IMR-90 (cell line): ENCODE data around the gene GALNT9. TPM values are rescaled to one million over a fixed set of nuclear protein-coding genes. Genes with fewer than 3 reads are reported as not detected.

Experiments used
- ATAC-seq: fragments of 200-7000 bp; cut with Tn5 transposase; 2 replicates; pipeline ENCODE4 v1.9.1; 2020; ENCODE audit warnings: low read depth, mild to moderate bottlenecking, moderate library complexity
- BruUV-seq: library from RNA; stranded (reverse); fragments of 400-500 nt; replicated peaks from 2 replicates; lab custom pipeline; 2021; lab: Mats Ljungman, UMichigan
- CTCF ChIA-PET: fragments of 300-600 bp; formaldehyde crosslinking; extraction: SDS; loops from one replicate; lab custom pipeline; 2021; ENCODE audit warnings: antibody characterized with exemption; lab: Yijun Ruan, JAX
- POLR2A ChIA-PET: fragments of 300-600 bp; sonication (Branson Sonifier 250); formaldehyde crosslinking; loops from one replicate; lab custom pipeline; 2022; ENCODE audit warnings: antibody characterized with exemption; ENCODE audit not compliant: unreplicated experiment; lab: Charles Lee
- DNase-seq: peaks from one replicate; pipeline ENCODE4 v3.0.0; 2013
- H2AFZ ChIP-seq: replicated peaks from 2 replicates; pipeline ENCODE3; 2013; ENCODE audit warnings: low read length, mild to moderate bottlenecking; ENCODE audit not compliant: poor library complexity
- H2AK5ac ChIP-seq: 2 replicates; pipeline ENCODE4 v1.6.1; 2013; ENCODE audit warnings: low read depth, low read length, inconsistent platforms
- H2AK9ac ChIP-seq: replicated peaks from 2 replicates; pipeline ENCODE3; 2013; ENCODE audit warnings: mild to moderate bottlenecking, low read depth, low read length, moderate library complexity; ENCODE audit not compliant: poor library complexity
- H2BK120ac ChIP-seq: 2 replicates; pipeline ENCODE4 v1.6.1; 2013; ENCODE audit warnings: low read depth, low read length, inconsistent platforms
- H2BK15ac ChIP-seq: 3 replicates; pipeline ENCODE4 v1.6.1; 2013; ENCODE audit warnings: low read depth, low read length, inconsistent platforms
- H2BK20ac ChIP-seq: 2 replicates; pipeline ENCODE4 v1.6.1; 2013; ENCODE audit warnings: low read depth, mild to moderate bottlenecking, inconsistent platforms, low read length, moderate library complexity
- H2BK5ac ChIP-seq: 2 replicates; pipeline ENCODE4 v1.6.1; 2013; ENCODE audit warnings: mild to moderate bottlenecking, low read depth, low read length, inconsistent platforms; ENCODE audit not compliant: poor library complexity, severe bottlenecking
- H3K14ac ChIP-seq: replicated peaks from 2 replicates; pipeline ENCODE4 v1.6.1; 2013; ENCODE audit warnings: low read depth, low read length, inconsistent platforms
- H3K18ac ChIP-seq: 2 replicates; pipeline ENCODE4 v1.6.1; 2013; ENCODE audit warnings: low read depth, low read length, control low read depth
- H3K23ac ChIP-seq: 2 replicates; pipeline ENCODE4 v1.6.1; 2013; ENCODE audit warnings: low read depth, low read length, inconsistent platforms
- H3K27ac ChIP-seq: 2 replicates; pipeline ENCODE4 v1.5.1; 2013; ENCODE audit warnings: mild to moderate bottlenecking, control low read depth, low read length; ENCODE audit not compliant: insufficient read depth
- H3K27me3 ChIP-seq: 2 replicates; pipeline ENCODE4 v1.6.1; 2013; ENCODE audit warnings: low read length; ENCODE audit not compliant: control insufficient read depth, insufficient read depth
- H3K36me3 ChIP-seq: 2 replicates; pipeline ENCODE4 v1.6.1; 2013; ENCODE audit warnings: low read length, mixed read lengths; ENCODE audit not compliant: control insufficient read depth, insufficient read depth
- H3K4ac ChIP-seq: 2 replicates; pipeline ENCODE4 v1.6.1; 2013; ENCODE audit warnings: low read depth, low read length, inconsistent platforms
- H3K4me1 ChIP-seq: 2 replicates; pipeline ENCODE4 v1.6.1; 2013; ENCODE audit warnings: low read length, mixed read lengths; ENCODE audit not compliant: control insufficient read depth, insufficient read depth
- H3K4me2 ChIP-seq: 2 replicates; pipeline ENCODE4 v1.6.1; 2013; ENCODE audit warnings: low read depth, mild to moderate bottlenecking, control low read depth, low read length, moderate library complexity
- H3K4me3 ChIP-seq: 2 replicates; pipeline ENCODE4 v1.5.1; 2013; ENCODE audit warnings: low read depth, mild to moderate bottlenecking, control low read depth, low read length, moderate library complexity; ENCODE audit not compliant: insufficient read depth
- H3K56ac ChIP-seq: 2 replicates; pipeline ENCODE4 v1.6.1; 2013; ENCODE audit warnings: low read length, inconsistent platforms; ENCODE audit not compliant: insufficient read depth; ENCODE audit errors: extremely low read depth
- H3K79me1 ChIP-seq, 2 experiments: 2 replicates each; pipeline ENCODE4 v1.6.1; 2013; ENCODE audit warnings: low read length in 2 of 2, inconsistent platforms in 1 of 2, low read depth in 1 of 2
- H3K9ac ChIP-seq: 2 replicates; pipeline ENCODE4 v1.6.1; 2013; ENCODE audit warnings: low read depth, low read length, control low read depth
- H3K9me1 ChIP-seq: 2 replicates; pipeline ENCODE4 v1.6.1; 2013; ENCODE audit warnings: low read length, inconsistent platforms; ENCODE audit not compliant: insufficient read depth
- H3K9me3 ChIP-seq: 2 replicates; pipeline ENCODE4 v1.6.1; 2013; ENCODE audit warnings: low read length; ENCODE audit not compliant: control insufficient read depth, insufficient read depth
- H4K20me1 ChIP-seq: 2 replicates; pipeline ENCODE4 v1.6.1; 2013; ENCODE audit warnings: low read length, inconsistent platforms; ENCODE audit not compliant: insufficient read depth
- H4K5ac ChIP-seq: 2 replicates; pipeline ENCODE4 v1.6.1; 2013; ENCODE audit warnings: mild to moderate bottlenecking, low read depth, low read length, control low read depth
- H4K8ac ChIP-seq, 2 experiments: 2 replicates each; pipeline ENCODE4 v1.6.1; 2013; ENCODE audit warnings: low read depth in 2 of 2, low read length in 2 of 2, control low read depth in 1 of 2, inconsistent platforms in 1 of 2
- H4K91ac ChIP-seq: 2 replicates; pipeline ENCODE4 v1.6.1; 2013; ENCODE audit warnings: low read depth, low read length, inconsistent platforms; ENCODE audit not compliant: insufficient read depth
- BHLHE40 ChIP-seq: fragments of 150-350 bp; IDR thresholded peaks from 2 replicates; pipeline ENCODE4 v1.6.1; 2016; ENCODE audit warnings: mild to moderate bottlenecking, low read depth, low read length
- CEBPB ChIP-seq: IDR thresholded peaks from 2 replicates; pipeline ENCODE4 v1.6.1; 2012; ENCODE audit warnings: low read depth, low read length, improper control_type of control experiment
- CHD1 ChIP-seq: IDR thresholded peaks from 2 replicates; pipeline ENCODE4 v1.6.1; 2012; ENCODE audit warnings: low read depth, low read length, improper control_type of control experiment
- CTCF ChIP-seq: conservative IDR thresholded peaks from 2 replicates; pipeline ENCODE4 v1.5.1; 2012; ENCODE audit warnings: mild to moderate bottlenecking, low read depth, low read length, improper control_type of control experiment
- ELK1 ChIP-seq: fragments of 150-350 bp; IDR thresholded peaks from 2 replicates; pipeline ENCODE4 v1.6.1; 2016; ENCODE audit warnings: low read depth, mild to moderate bottlenecking, low read length, moderate library complexity, borderline replicate concordance
- FOS ChIP-seq: fragments of 150-350 bp; IDR thresholded peaks from 2 replicates; pipeline ENCODE4 v1.6.1; 2016; ENCODE audit warnings: low read depth, low read length
- MAFK ChIP-seq: IDR thresholded peaks from 2 replicates; pipeline ENCODE4 v1.6.1; 2012; ENCODE audit warnings: low read depth, low read length, improper control_type of control experiment
- MAZ ChIP-seq: IDR thresholded peaks from 2 replicates; pipeline ENCODE4 v1.6.1; 2012; ENCODE audit warnings: low read depth, mild to moderate bottlenecking, low read length, improper control_type of control experiment, moderate library complexity, borderline replicate concordance
- MXI1 ChIP-seq: IDR thresholded peaks from 2 replicates; pipeline ENCODE4 v1.6.1; 2012; ENCODE audit warnings: low read depth, mild to moderate bottlenecking, low read length, moderate library complexity, borderline replicate concordance
- NFE2L2 ChIP-seq: fragments of 150-350 bp; IDR thresholded peaks from 2 replicates; pipeline ENCODE4 v1.6.1; 2016; ENCODE audit warnings: low read depth, mild to moderate bottlenecking, low read length
- POLR2A ChIP-seq: IDR thresholded peaks from 2 replicates; pipeline ENCODE4 v1.6.1; 2012; ENCODE audit warnings: mild to moderate bottlenecking, low read depth, low read length
- RAD21 ChIP-seq: IDR thresholded peaks from 2 replicates; pipeline ENCODE4 v1.6.1; 2012; ENCODE audit warnings: low read length, improper control_type of control experiment
- RCOR1 ChIP-seq: IDR thresholded peaks from 2 replicates; pipeline ENCODE4 v1.6.1; 2012; ENCODE audit warnings: mild to moderate bottlenecking, low read length, improper control_type of control experiment; ENCODE audit not compliant: insufficient replicate concordance
- RFX5 ChIP-seq: IDR thresholded peaks from 2 replicates; pipeline ENCODE4 v1.8.0; 2012; ENCODE audit warnings: low read depth, mild to moderate bottlenecking, low read length, moderate library complexity
- SMC3 ChIP-seq: fragments of 150-350 bp; IDR thresholded peaks from 2 replicates; pipeline ENCODE4 v1.6.1; 2016; ENCODE audit warnings: low read depth, mild to moderate bottlenecking, antibody characterized with exemption, low read length, moderate library complexity
- USF2 ChIP-seq: fragments of 150-350 bp; IDR thresholded peaks from 2 replicates; pipeline ENCODE4 v1.6.1; 2017; ENCODE audit warnings: mild to moderate bottlenecking, antibody characterized with exemption, low read length, low read depth
- WGBS, 2 experiments: methylation state at CpG; one replicate each; pipeline versions ENCODE4 v1.1.5 to v1.1.7; 2013; ENCODE audit warnings: missing lambda C conversion rate in 2 of 2; ENCODE audit not compliant: insufficient read length in 1 of 2; ENCODE audit errors: extremely low coverage in 2 of 2; 5-methylcytosine and 5-hydroxymethylcytosine counted together
- dilution Hi-C: fragments of 300-500 bp; cut with HindIII; formaldehyde crosslinking; loops from one replicate; pipeline ENCODE4 v1.14.3; 2018; ENCODE audit warnings: low sequenced_read_pairs; ENCODE audit not compliant: unreplicated experiment
- in situ Hi-C: fragments of 300-500 bp; cut with MboI; formaldehyde crosslinking; loops from 3 replicates; pipeline ENCODE4 v1.14.3; 2019; ENCODE audit warnings: low sequenced_read_pairs, inconsistent platforms, mixed read lengths
- intact Hi-C: fragments of 100-400 bp; cut with micrococcal nuclease; formaldehyde crosslinking; loops from 2 replicates; pipeline ENCODE4 v1.10.0; 2022
- polyA plus RNA-seq, 3 experiments: library from polyadenylated mRNA; depleted of rRNA; stranded (reverse); fragments of >200 nt; gene quantifications; 2 replicates each; pipeline ENCODE4 v1.2.3, GENCODE V29; 2012; ENCODE audit warnings: low replicate concordance in 1 of 3
- total RNA-seq: library from RNA; depleted of rRNA; stranded (reverse); fragments of >200 nt; gene quantifications from 2 replicates; pipeline ENCODE4 v1.2.3, GENCODE V29; 2012

Gene GALNT9
- total and polyA plus RNA-seq, 2 of the 4 experiments (the other 2 are of a cell fraction), result under 0.01 to 0.12 TPM

- Histone ChIP-seq H3K36me3 (no peaks in the 10 kb centered on the region), H2BK120ac (no peak overlapping the region), H3K23ac (no peak overlapping the region), H3K4me3 (no peak overlapping the region), H3K9ac (no peak overlapping the region), H2BK5ac (no peak overlapping the region), H2BK15ac (no peak overlapping the region), H3K4me1 (peaks cover 5% of the 10 kb centered on the region; the same call in 1 of the 2 replicates), H2AFZ (no peak overlapping the region), H3K9me3 (peaks cover 12% of the 10 kb centered on the region), H3K18ac (no peak overlapping the region), H3K4me2 (no peak overlapping the region), H2AK9ac (no peak overlapping the region), H2AK5ac (no peak overlapping the region), H3K56ac (no peak overlapping the region), H3K79me1 (no peaks in the 10 kb centered on the region), H2BK20ac (no peak overlapping the region), H4K91ac (no peak overlapping the region), H4K8ac (no peak overlapping the region), H4K5ac (no peak overlapping the region), H3K27me3 (no peaks in the 10 kb centered on the region; the same call in 1 of the 2 replicates), H4K20me1 (no peaks in the 10 kb centered on the region), H3K4ac (no peak overlapping the region), H3K14ac (no peak overlapping the region), H3K9me1 (no peaks in the 10 kb centered on the region), H3K27ac (no peak overlapping the region)
- WGBS, 2 experiments, result 83% methylated on average over 1 of the region's 8 CpGs; no CpG with 5 or more reads in 1 of the 2 experiments
- intact Hi-C loops (no loop called here), dilution Hi-C loops (no loop called here), in situ Hi-C loops (no loop called here)
- TF ChIP-seq SMC3 (no peak), POLR2A (no peak), USF2 (no peak), FOS (no peak), MAZ (no peak), MAFK (no peak), ELK1 (no peak), RAD21 (no peak), RFX5 (no peak), CHD1 (no peak), BHLHE40 (no peak), CTCF (no peak), NFE2L2 (no peak), RCOR1 (no peak), CEBPB (no peak), MXI1 (no peak)
- CTCF ChIA-PET, result no interaction called here
- ATAC-seq, result no peak
- BruUV-seq, result no TSS peak
- DNase-seq, result no peak
- POLR2A ChIA-PET, result no interaction called here
These were observed 134.8 kb downstream of the GALNT9 start for GRCh38 chr12:132194556-132194955.
